Lung microvascular endothelial cell (primary cell): Measurements from ENCODE around the gene ZBED2. TPM values are rescaled to one million over a fixed set of nuclear protein-coding genes. Genes with fewer than 3 reads are reported as not detected.

Source experiments
- DNase-seq, 2 donors: peaks; one replicate each; pipeline versions ENCODE4 v3.0.0 to v3.0.0-alpha.2; 2010; ENCODE audit warnings: low read depth in 2 of 2
- total RNA-seq: library from RNA; depleted of rRNA; stranded (reverse); fragments of >200 nt; gene quantifications from 2 replicates; pipeline ENCODE4 v1.2.1, GENCODE V29; 2014

ZBED2 gene
- total RNA-seq, 1 donor from 2014 or later: not detected

- DNase-seq: no peak
These were observed 9.0 kb upstream of the ZBED2 start for GRCh38 chr3:111604119-111604518.

DNA sequence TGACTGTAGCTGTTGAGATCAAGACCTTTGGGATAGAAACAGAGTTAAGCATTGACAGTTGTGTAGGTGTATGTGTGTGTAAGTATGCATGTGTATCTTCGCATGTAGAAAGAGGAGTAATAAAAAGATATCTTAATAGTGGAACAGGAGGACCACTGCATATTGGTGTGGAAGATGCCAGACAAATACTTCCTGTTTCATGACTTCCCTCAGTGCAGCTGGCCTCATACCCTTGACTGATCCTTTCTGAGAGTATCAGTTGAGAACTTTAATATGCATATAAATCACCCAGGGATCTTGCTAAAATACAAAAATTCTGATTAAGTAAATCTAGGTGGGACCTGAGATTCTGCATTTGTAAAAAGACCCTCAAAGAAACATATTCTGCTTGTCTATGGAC, 8.5 kb upstream of the ZBED2 start:
- no peak for DNase-seq

DNA sequence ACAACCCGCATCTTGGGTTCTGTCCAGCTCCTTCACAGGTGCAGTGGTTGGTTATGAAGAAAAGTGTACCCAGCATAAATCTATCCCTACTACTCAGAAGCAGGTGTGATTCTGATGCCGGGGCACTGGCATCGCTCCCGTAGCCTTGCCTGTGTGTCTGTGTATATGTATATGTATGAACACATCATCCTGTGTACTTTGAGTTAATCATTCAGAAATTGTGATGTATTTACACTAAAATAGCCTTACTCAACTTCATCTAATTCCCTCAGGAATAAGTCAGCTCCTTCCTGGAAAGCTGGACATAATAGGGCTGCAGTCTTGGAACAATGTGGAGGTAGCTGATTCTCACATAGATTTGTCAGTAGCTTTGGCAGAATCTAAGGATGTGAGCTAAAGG, 6.7 kb upstream of the ZBED2 start:
- no peak for DNase-seq

DNA sequence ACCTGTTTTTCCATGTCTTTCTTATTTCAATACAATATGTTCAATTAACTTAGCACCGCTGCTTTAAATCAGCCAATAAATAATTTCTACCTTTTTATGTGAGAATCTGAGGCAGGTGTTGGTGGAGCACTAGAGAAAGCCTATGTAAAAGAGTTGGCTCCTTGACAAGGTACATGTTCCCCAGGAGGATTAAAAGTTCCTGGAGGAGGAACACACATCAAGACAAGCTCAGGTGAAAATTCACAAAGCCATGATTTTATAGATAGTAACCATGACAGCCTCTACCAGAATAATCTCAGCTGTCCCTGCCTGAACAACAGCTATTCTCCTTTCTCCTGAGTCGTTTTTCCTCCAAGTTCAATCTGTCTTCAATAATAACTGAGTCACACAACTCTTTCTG, 3.4 kb upstream of the ZBED2 start:
- DNase-seq: no peak

DNA sequence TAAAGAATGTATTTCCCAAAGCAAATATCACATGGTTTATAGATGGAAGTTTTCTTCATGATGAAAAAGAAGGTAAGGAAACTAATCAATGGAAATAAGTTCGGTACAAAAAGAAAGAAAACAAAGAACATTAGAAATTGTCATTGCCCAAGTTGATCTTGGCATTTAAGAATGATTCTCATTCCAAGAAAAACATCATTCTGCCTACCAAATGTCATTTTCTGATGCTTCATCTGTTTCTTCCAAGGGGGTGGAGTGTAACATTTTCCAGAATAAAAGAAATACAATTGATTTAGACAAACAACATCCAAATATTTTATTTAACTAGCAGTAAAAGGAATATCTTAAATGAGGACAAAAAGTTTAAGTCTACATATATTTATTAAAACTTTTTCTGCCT, 3.0 kb upstream of the ZBED2 start:
- DNase-seq: no peak

DNA sequence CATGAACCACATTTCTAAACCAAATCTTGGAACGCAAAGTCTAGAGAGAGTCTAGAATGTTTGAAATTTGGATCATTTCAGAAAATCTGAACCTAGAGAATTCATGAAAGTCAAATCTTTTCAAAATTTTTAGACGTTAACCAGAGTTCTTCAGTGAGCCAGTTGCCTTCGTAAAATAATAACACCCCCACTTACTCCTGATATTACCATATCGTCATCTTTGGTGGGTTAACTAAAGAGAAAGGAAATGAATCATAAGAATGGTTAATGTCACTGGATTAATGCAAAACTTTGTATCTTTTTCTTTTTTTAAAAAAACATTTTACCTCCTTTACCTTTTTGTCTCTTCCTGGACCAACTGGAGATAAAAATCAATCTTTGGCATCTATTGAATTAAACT, 1.2 kb upstream of the ZBED2 start:
- no peak for DNase-seq

DNA sequence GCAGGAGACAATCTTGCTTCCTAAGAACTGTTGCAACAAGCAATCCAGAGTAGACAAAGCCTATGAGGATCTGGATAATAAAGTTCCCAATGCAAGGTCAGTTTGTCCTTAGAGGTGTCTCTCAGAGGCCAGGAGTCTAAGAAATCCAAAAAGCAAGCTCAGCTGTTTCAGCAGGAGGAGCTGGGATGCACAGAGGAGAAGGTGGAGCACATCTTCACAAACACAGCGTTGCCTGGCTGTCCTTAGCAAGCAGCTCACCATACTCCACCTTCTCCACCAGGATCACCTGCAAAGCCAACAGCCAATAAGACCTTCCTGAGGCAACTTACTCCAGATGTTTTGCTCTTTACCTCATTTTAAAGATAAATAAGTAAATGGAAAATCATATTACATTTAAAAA, 365 bp downstream of the ZBED2 start:
- DNase-seq: no peak

GRCh38 chr3:111594205-111594604, 941 bp downstream of the ZBED2 start:
- DNase-seq: no peak

- DNase-seq: no peak
These were observed 1.5 kb downstream of the ZBED2 start for GRCh38 chr3:111593666-111594065.

GRCh38 chr3:111592936-111593335, 2.2 kb downstream of the ZBED2 start:
- no peak for DNase-seq

DNA sequence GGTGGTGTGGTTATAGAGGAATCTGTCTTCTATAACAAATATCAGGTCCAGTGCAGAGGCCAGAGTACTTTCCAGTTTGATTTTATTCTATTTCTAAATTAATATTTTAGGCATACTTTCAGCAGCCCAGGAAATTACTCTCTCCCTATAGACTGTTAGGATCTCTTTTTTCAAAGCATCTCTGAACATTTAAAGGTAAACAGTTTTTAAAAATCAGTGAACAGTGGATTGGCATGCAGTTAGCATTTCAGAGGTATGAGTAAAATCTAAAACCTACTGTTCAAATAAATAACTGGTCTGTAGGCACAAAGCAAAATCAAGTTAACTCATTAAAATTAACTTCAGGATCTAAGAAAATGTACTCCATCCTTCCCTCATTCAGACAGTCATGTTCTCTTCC, 3.0 kb downstream of the ZBED2 start:
- no peak for DNase-seq

GRCh38 chr3:111591555-111591954, 3.6 kb downstream of the ZBED2 start:
- no peak for DNase-seq

- DNase-seq: no peak
These were observed 5.0 kb downstream of the ZBED2 start for GRCh38 chr3:111590143-111590491.

- no peak for DNase-seq
These were observed 5.6 kb downstream of the ZBED2 start for GRCh38 chr3:111589303-111590142.

DNA sequence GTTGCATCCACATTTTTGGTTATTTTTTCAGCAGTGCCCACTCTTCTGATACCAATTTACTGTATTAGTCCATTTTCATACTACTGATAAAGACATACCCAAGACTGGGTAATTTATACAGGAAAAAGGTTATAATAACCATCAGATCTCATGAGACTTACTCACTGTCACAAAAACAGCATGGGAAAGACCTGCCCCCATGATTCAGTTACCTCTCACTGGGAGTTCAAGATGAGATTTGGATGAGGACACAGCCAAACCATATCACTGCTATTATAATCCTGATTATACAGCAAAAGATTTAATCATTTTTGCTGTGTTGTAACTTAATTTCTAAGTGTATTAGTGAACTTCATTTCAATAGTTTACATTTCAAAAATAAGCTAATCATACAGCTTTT, 6.6 kb downstream of the ZBED2 start:
- DNase-seq: no peak

DNA sequence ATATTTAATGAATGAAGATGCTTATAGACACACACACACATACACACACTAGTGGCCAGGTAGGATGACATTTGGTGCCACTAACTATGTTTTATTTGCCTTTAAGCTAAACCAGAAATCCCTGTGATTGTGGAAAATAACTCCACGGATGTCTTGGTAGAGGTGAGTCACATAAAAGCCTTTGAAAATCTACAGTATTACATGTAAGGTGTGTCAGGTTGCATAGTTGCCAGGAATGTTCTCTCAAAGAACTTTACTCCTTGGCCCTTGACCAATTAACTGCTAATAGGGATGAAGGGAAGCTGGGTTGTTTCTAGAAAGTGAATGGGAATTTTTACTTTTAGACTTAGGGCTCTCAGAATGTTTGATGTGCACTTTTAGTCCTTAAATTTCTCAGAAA, 9.9 kb downstream of the ZBED2 start:
- DNase-seq: no peak

DNA sequence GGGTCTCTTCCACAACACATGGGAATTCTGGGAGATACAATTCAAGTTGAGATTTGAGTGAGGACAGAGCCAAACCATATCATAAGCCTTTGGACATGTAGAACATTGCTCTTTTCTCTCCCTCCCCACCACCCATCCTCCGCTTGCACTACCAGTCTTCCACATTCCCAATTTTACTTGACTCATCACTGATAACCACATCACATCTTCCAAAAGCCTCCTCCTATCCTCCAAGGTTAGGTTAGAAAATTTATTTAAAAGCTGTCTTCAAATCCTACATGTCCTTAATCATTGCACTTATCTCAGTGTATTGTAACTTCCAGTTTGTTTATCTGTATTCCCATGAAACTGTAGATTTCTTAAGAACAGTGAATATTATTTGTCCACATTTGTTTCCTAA, 10.4 kb downstream of the ZBED2 start:
- DNase-seq: no peak

DNA sequence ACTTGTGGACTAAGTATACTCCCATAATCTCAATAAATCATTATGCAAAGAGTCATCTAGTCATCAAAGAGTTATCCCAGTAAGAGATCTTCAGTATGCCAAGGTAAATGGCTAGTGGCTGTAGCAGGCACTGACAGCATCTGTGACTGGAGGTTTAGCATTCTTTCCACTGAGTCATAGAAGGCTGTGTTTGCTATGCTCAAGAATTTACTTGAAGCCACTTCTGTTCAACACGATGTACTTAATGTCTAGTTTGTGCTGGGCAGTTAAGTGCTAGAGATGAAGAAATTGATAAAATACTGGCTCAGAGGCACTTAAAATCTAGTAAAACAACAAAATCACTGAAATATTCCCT, 13.0 kb downstream of the ZBED2 start:
- no peak for DNase-seq

DNA sequence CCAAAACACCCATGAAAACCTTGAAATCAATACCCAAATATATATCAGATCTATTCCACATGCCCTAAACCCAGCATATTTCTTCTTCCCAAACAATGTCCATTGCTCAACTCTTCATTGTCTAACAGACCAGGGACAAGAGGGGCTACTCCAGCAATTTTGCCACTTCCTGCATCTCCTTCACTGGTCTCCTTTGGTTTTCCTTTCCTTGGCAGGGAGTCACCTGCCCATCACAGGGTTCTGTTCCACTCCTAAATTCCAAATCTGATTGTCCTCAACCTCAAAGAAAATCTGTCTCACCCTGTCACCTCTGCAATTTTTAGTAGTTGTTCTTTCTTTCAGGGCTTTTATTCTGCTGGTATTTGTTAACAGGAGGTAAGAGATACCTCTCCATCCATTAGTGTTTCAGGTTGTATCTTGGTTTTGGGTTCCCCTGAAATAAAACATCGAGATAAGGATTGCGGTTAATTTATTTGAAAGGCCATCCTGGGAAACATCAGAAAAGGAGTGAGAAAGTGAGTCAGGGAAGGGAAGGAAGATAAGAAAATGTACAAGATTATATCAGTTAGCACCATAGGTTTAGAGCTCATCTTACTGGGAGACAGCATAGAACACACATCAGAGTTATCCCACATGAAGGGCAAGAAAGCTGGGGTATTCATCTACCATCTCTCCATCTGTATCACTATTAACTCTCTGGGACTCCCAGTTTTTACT, 13.6 kb downstream of the ZBED2 start:
- DNase-seq: no peak

DNA sequence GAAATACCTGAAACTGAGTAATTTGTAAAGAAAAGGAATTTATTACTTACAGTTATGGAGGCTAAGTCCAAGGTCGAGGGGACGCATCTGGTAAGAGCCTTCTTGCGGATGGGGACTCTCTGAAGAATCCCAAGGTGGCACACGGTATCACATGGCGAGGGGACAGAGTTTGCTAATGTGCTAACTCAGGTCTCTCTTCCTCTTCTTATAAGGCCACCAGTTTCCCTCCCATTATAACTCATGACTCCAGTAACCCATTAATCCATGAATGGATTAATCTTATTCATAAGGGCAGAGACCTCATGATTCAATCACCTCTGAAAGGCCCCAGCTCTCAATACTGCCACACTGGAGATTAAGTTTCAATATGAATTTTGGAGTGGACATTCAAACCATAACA, 15.7 kb downstream of the ZBED2 start:
- no peak for DNase-seq

DNA sequence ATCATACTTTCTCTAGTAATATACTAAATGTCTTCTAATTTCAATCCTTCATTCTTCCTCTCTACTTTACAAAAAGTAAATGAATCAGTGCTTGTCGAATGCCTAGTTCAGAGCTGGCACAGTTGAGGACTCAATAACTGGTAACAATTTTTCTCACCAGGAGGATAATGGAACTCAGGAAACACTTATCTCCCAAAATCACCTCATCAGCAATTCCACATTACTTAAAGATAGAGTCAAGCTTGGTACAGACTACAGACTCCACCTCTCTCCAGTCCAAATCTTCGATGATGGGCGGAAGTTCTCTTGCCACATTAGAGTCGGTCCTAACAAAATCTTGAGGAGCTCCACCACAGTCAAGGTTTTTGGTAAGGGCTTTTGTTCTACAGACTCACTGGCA, 16.3 kb downstream of the ZBED2 start:
- DNase-seq: no peak

DNA sequence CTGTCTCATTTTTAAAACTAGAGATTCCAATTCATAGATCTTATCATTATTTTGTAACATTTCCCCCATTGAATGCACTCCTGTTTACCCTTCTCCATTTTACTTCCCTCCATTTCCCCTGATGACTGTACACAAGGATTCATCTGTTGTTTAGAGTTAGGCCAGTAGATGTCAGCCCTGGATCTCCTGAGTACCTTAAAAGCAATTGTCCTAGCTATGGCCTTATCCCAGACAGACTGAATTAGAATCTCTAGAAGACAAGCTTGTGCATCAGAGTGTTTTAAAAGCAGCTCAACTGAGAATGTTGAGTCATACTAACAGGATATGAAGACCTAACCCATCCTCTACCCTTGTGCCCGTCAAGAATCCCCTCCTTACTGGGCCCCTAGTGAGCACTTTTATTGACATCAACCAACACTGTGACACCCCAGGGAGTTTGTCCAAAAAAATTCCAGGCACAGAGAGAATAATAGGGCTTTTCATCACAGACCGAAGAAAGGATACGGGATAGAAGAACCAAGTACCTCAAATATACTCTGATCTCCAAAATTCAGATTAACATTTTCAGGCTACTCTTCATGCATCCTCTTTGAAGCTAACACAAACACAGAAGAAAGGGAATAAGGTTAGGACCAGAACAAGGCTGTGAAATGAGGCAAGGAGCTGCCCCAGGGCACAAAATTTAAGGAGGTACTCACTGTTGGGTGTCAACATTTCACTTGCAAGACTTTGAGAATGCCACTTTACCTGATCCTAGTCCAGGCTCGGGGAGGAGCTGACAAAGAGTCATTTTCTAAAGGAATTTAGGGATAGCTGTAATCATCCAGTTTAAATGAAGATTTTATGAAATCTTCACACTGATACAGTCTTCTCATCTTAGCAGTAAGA, 17.1 kb downstream of the ZBED2 start:
- DNase-seq: peak; percentile 59 to 61
